Neural cell (in vitro differentiated cells): ENCODE data around the gene ZFYVE28. TPM values are rescaled to one million over a fixed set of nuclear protein-coding genes. Genes with fewer than 3 reads are reported as not detected.

Experiments
- H2AFZ ChIP-seq: fragments of 200-600, 300-800 bp; sonication (generic), shearing (Covaris generic); 2 replicates; pipeline ENCODE4 v1.6.0; 2014; ENCODE audit warnings: low read depth, mild to moderate bottlenecking, antibody characterized with exemption, low read length, moderate library complexity
- H3F3A ChIP-seq: fragments of 200-600 bp; shearing (Covaris generic); 2 replicates; pipeline ENCODE4 v1.6.1; 2016; ENCODE audit warnings: mild to moderate bottlenecking, moderate library complexity, mixed read lengths, antibody characterized with exemption, low read length; ENCODE audit not compliant: insufficient read depth, poor library complexity, severe bottlenecking
- H3K27ac ChIP-seq: fragments of 200-600, 300-800 bp; sonication (generic), shearing (Covaris generic); 2 replicates; pipeline ENCODE4 v1.5.1; 2014; ENCODE audit warnings: mild to moderate bottlenecking, low read length, moderate library complexity
- H3K27me3 ChIP-seq: fragments of 300-800, 200-600 bp; sonication (generic), shearing (Covaris generic); 2 replicates; pipeline ENCODE4 v1.6.0; 2014; ENCODE audit warnings: mild to moderate bottlenecking, low read depth, low read length, moderate library complexity; ENCODE audit not compliant: insufficient read depth
- H3K36me3 ChIP-seq: fragments of 300-800, 200-600 bp; sonication (generic), shearing (Covaris generic); 2 replicates; pipeline ENCODE4 v1.5.1; 2014; ENCODE audit warnings: mild to moderate bottlenecking, antibody characterized with exemption, low read length, moderate library complexity; ENCODE audit not compliant: insufficient read depth
- H3K4me2 ChIP-seq: fragments of 300-800, 200-600 bp; sonication (generic), shearing (Covaris generic); 2 replicates; pipeline ENCODE4 v1.6.0; 2014; ENCODE audit warnings: mild to moderate bottlenecking, low read length
- H3K4me3 ChIP-seq: fragments of 300-800, 200-600 bp; sonication (generic), shearing (Covaris generic); 2 replicates; pipeline ENCODE4 v1.5.1; 2014; ENCODE audit warnings: mild to moderate bottlenecking, low read length, moderate library complexity
- H3K79me2 ChIP-seq: fragments of 200-600 bp; shearing (Covaris generic); replicated peaks from 2 replicates; pipeline ENCODE4 v1.6.0; 2014; ENCODE audit warnings: mild to moderate bottlenecking, low read length, moderate library complexity; ENCODE audit not compliant: insufficient read depth
- H3K9ac ChIP-seq: fragments of 300-800, 200-600 bp; sonication (generic), shearing (Covaris generic); 2 replicates; pipeline ENCODE4 v1.6.1; 2016; ENCODE audit warnings: mild to moderate bottlenecking, low read length, mixed read lengths
- H3K9me2 ChIP-seq: fragments of 200-600 bp; shearing (Covaris generic); 2 replicates; pipeline ENCODE4 v1.6.1; 2016; ENCODE audit warnings: mild to moderate bottlenecking, low read length, mixed read lengths; ENCODE audit not compliant: insufficient read depth
- H3K9me3 ChIP-seq: fragments of 200-600, 300-800 bp; sonication (generic), shearing (Covaris generic); 2 replicates; pipeline ENCODE4 v1.6.1; 2016; ENCODE audit warnings: mild to moderate bottlenecking, mixed run types, low read length, moderate library complexity, mixed read lengths
- H4K20me1 ChIP-seq: fragments of 200-600 bp; shearing (Covaris generic); 2 replicates; pipeline ENCODE4 v1.6.1; 2016; ENCODE audit warnings: mild to moderate bottlenecking, mixed run types; ENCODE audit not compliant: insufficient read depth
- CTCF ChIP-seq: fragments of 450-650 bp; IDR thresholded peaks from 2 replicates; pipeline ENCODE4 v1.5.1; 2014; ENCODE audit warnings: antibody characterized with exemption, mild to moderate bottlenecking, moderate library complexity; ENCODE audit not compliant: poor library complexity, severe bottlenecking
- EP300 ChIP-seq: fragments of 450-650 bp; conservative IDR thresholded peaks from 2 replicates; pipeline ENCODE4 v1.6.1; 2014; ENCODE audit warnings: antibody characterized with exemption, mild to moderate bottlenecking, moderate library complexity; ENCODE audit not compliant: poor library complexity, severe bottlenecking
- EZH2 ChIP-seq: fragments of 200-600, 300-800 bp; shearing (Covaris generic), sonication (generic); IDR thresholded peaks from 2 replicates; pipeline ENCODE4 v1.6.1; 2014; ENCODE audit warnings: antibody characterized with exemption, low read length, borderline replicate concordance, mild to moderate bottlenecking; ENCODE audit not compliant: insufficient read depth, poor library complexity, severe bottlenecking
- MXI1 ChIP-seq: fragments of 450-650 bp; conservative IDR thresholded peaks from 2 replicates; pipeline ENCODE4 v1.6.1; 2014; ENCODE audit warnings: antibody characterized with exemption, mild to moderate bottlenecking; ENCODE audit not compliant: poor library complexity, severe bottlenecking
- POLR2AphosphoS5 ChIP-seq: IDR thresholded peaks from 2 replicates; pipeline ENCODE4 v1.6.1; 2012
- RAD21 ChIP-seq: fragments of 450-650 bp; conservative IDR thresholded peaks from 2 replicates; pipeline ENCODE4 v1.6.1; 2014; ENCODE audit warnings: antibody characterized with exemption, mild to moderate bottlenecking, moderate library complexity
- REST ChIP-seq: IDR thresholded peaks from 2 replicates; pipeline ENCODE4 v1.6.1; 2012; ENCODE audit warnings: borderline replicate concordance
- SMC3 ChIP-seq: fragments of 450-650 bp; conservative IDR thresholded peaks from 2 replicates; pipeline ENCODE4 v1.6.1; 2014; ENCODE audit warnings: antibody characterized with exemption, mild to moderate bottlenecking, moderate library complexity; ENCODE audit not compliant: poor library complexity
- TAF1 ChIP-seq: IDR thresholded peaks from 2 replicates; pipeline ENCODE4 v1.6.1; 2012; ENCODE audit warnings: low read depth
- polyA plus RNA-seq: library from polyadenylated mRNA; depleted of rRNA; stranded (reverse); fragments of >200 nt; gene quantifications from 2 replicates; pipeline ENCODE4 v1.2.3, GENCODE V29; 2014

ZFYVE28 gene
- polyA plus RNA-seq, 1 donor from 2014 or later, result 2.4 TPM

- Histone ChIP-seq H3K36me3 (no peaks in the 10 kb centered on the region), H3K9me3 (no peaks in the 10 kb centered on the region), H3K79me2 (no peaks in the 10 kb centered on the region), H3K27ac (no peak overlapping the region), H3K9ac (no peak overlapping the region), H3K27me3 (no peaks in the 10 kb centered on the region), H3K4me3 (no peak overlapping the region), H4K20me1 (no peaks in the 10 kb centered on the region), H3F3A (no peaks in the 10 kb centered on the region), H3K9me2 (no peaks in the 10 kb centered on the region), H2AFZ (no peak overlapping the region), H3K4me2 (no peak overlapping the region)
- TF ChIP-seq EP300, result no peak
- no peak for TF ChIP-seq EZH2
These were observed 10.2 kb upstream of the ZFYVE28 start for GRCh38 chr4:2428496-2429213.

GRCh38 chr4:2427383-2428334, 9.2 kb upstream of the ZFYVE28 start:
- H3K27ac ChIP-seq, result no peak overlapping the region
- H3K9ac ChIP-seq, result no peak overlapping the region
- H3K4me2 ChIP-seq, result no peak overlapping the region
- H2AFZ ChIP-seq, result no peak overlapping the region
- no peaks in the 10 kb centered on the region for H3K9me3 ChIP-seq
- no peaks in the 10 kb centered on the region for H3K79me2 ChIP-seq
- TF ChIP-seq RAD21 (no peak), MXI1 (no peak), SMC3 (no peak), CTCF (no peak), REST (no peak), POLR2AphosphoS5 (no peak), EZH2 (no peak), TAF1 (no peak), EP300 (no peak)
- no peaks in the 10 kb centered on the region for H4K20me1 ChIP-seq
- no peaks in the 10 kb centered on the region for H3F3A ChIP-seq
- no peaks in the 10 kb centered on the region for H3K36me3 ChIP-seq
- no peak overlapping the region for H3K4me3 ChIP-seq
- H3K27me3 ChIP-seq, result no peaks in the 10 kb centered on the region
- no peaks in the 10 kb centered on the region for H3K9me2 ChIP-seq
